GM10248 (cell line): Measurements from ENCODE around the gene PHF1.
"Not testable (repeated sequence)": the region's sequence is repeated elsewhere in the genome, so short reads cannot be mapped to it uniquely, and the experiment has no call there.

Experiments used
- CTCF ChIA-PET: fragments of 300-600 bp; sonication (Branson Sonifier 250); formaldehyde crosslinking; extraction: SDS; loops from one replicate; lab custom pipeline; 2021; ENCODE audit warnings: antibody characterized with exemption; lab: Yijun Ruan, JAX
- POLR2A ChIA-PET: fragments of 350-650 bp; sonication (Branson Sonifier 250); formaldehyde crosslinking; extraction: SDS; loops from one replicate; lab custom pipeline; 2020; ENCODE audit warnings: antibody characterized with exemption; lab: Yijun Ruan, JAX
- DNase-seq: peaks from one replicate; pipeline ENCODE4 v3.0.0; 2012; ENCODE audit errors: extremely low spot score
- CTCF ChIP-seq: IDR thresholded peaks from 2 replicates; pipeline ENCODE4 v1.5.1; 2012; ENCODE audit warnings: mild to moderate bottlenecking, low read depth; ENCODE audit errors: extremely low read depth, missing control alignments, control extremely low read depth

PHF1 gene

GRCh38 chr6:33373960-33374910, 36.6 kb upstream of the PHF1 start:
- no peak for TF ChIP-seq CTCF
- POLR2A ChIA-PET = no interaction called here
- CTCF ChIA-PET = interaction anchor here (1.0 to 2.8 kb wide), 5 partner anchors 13 to 38 kb away, joined by 3 to 9 read pairs (median 4); no protein-coding TSS in a partner anchor
- DNase-seq = no peak

GRCh38 chr6:33375143-33375671, 35.6 kb upstream of the PHF1 start:
- POLR2A ChIA-PET = no interaction called here
- DNase-seq = no peak
- CTCF ChIA-PET = interaction anchor here (1.0 to 2.8 kb wide), 5 partner anchors 13 to 39 kb away, joined by 3 to 9 read pairs (median 4); no protein-coding TSS in a partner anchor
- no peak for TF ChIP-seq CTCF

GRCh38 chr6:33377171-33377570, 33.6 kb upstream of the PHF1 start:
- ChIA-PET POLR2A (no interaction called here), CTCF (no interaction called here)
- no peak for DNase-seq
- TF ChIP-seq CTCF = no peak

- DNase-seq, POLR2A ChIA-PET: not testable (repeated sequence)
- CTCF ChIA-PET = interaction anchor here (1.1 kb wide), 1 partner anchor 12 kb away, joined by 4 read pairs; no protein-coding TSS in a partner anchor
Measured at GRCh38 chr6:33379184-33379583, 31.6 kb upstream of the PHF1 start.

- DNase-seq = no peak
- TF ChIP-seq CTCF = no peak
- ChIA-PET CTCF (interaction anchor here (2.2 kb wide), 1 partner anchor 10 kb away, joined by 10 read pairs; no protein-coding TSS in a partner anchor), POLR2A (no interaction called here)
Measured at GRCh38 chr6:33380272-33380981, 30.4 kb upstream of the PHF1 start.

GRCh38 chr6:33383427-33384185, 27.2 kb upstream of the PHF1 start:
- TF ChIP-seq CTCF = no peak
- DNase-seq = no peak
- ChIA-PET POLR2A (no interaction called here), CTCF (interaction anchor here (1.2 kb wide), 1 partner anchor 14 kb away, joined by 3 read pairs; no protein-coding TSS in a partner anchor)
